H1 (cell line): ENCODE measurements around the gene SLC25A34. TPM values are rescaled to one million over a fixed set of nuclear protein-coding genes. Genes with fewer than 3 reads are reported as not detected.

Experiments used
- CTCF ChIA-PET: fragments of 300-600 bp; sonication (Branson Sonifier 250); formaldehyde crosslinking; loops from one replicate; lab custom pipeline; 2021; ENCODE audit not compliant: partially characterized antibody; lab: Charles Lee
- POLR2A ChIA-PET: fragments of 300-600 bp; sonication (Branson Sonifier 250); formaldehyde crosslinking; loops from one replicate; lab custom pipeline; 2021; ENCODE audit warnings: inconsistent platforms; ENCODE audit not compliant: partially characterized antibody; lab: Charles Lee
- DNase-seq, 2 experiments: peaks; one replicate each; pipeline versions ENCODE4 v3.0.0 to v3.0.0-alpha.2; 2010 to 2022; ENCODE audit warnings: low spot score in 2 of 2, low read depth in 1 of 2, mixed read lengths in 1 of 2
- FAIRE-seq: peaks from 2 replicates; lab custom pipeline; 2011; peaks lifted over from hg19 to GRCh38; lab: Jason Lieb, UNC
- H2AFZ ChIP-seq: 2 replicates; pipeline ENCODE4 v1.8.1; 2012; ENCODE audit warnings: low read length, inconsistent platforms
- H2AK5ac ChIP-seq: 2 replicates; pipeline ENCODE4 v1.6.1; 2013; ENCODE audit warnings: low read depth, low read length
- H2BK120ac ChIP-seq: replicated peaks from 2 replicates; pipeline ENCODE3; 2013; ENCODE audit warnings: low read depth, low read length, inconsistent platforms
- H2BK12ac ChIP-seq: 2 replicates; pipeline ENCODE4 v1.6.1; 2013; ENCODE audit warnings: low read depth, low read length
- H2BK15ac ChIP-seq: 2 replicates; pipeline ENCODE4 v1.6.1; 2013; ENCODE audit warnings: low read length
- H2BK20ac ChIP-seq: 2 replicates; pipeline ENCODE4 v1.6.1; 2013; ENCODE audit warnings: low read length
- H2BK5ac ChIP-seq: 2 replicates; pipeline ENCODE4 v1.6.1; 2013; ENCODE audit warnings: low read depth, low read length
- H3K14ac ChIP-seq: 2 replicates; pipeline ENCODE4 v1.6.1; 2013; ENCODE audit warnings: inconsistent platforms; ENCODE audit not compliant: insufficient read length
- H3K18ac ChIP-seq: 2 replicates; pipeline ENCODE4 v1.6.1; 2013; ENCODE audit warnings: low read length; ENCODE audit errors: extremely low read depth
- H3K23ac ChIP-seq: 2 replicates; pipeline ENCODE4 v1.6.1; 2013; ENCODE audit warnings: inconsistent platforms; ENCODE audit not compliant: insufficient read length
- H3K23me2 ChIP-seq: 2 replicates; pipeline ENCODE4 v1.6.1; 2013; ENCODE audit warnings: low read depth, low read length
- H3K27ac ChIP-seq: 2 replicates; pipeline ENCODE4 v1.6.1; 2011; ENCODE audit warnings: low read depth, low read length, inconsistent platforms
- H3K27me3 ChIP-seq, 4 experiments: replicated peaks in 1 of 4; 1 replicate in 1 of 4; 2 replicates in 3 of 4; pipeline versions ENCODE4 v1.6.1 to v1.8.1; 2011 to 2013; ENCODE audit warnings: low read length in 3 of 4, mild to moderate bottlenecking in 3 of 4, inconsistent platforms in 2 of 4, mixed read lengths in 2 of 4, moderate library complexity in 1 of 4; ENCODE audit not compliant: control insufficient read depth in 3 of 4, insufficient read depth in 3 of 4; ENCODE audit errors: extremely low read depth in 1 of 4
- H3K36me3 ChIP-seq, 4 experiments: 2 replicates each; pipeline versions ENCODE4 v1.6.1 to v1.8.1; 2011 to 2013; ENCODE audit warnings: mild to moderate bottlenecking in 4 of 4, low read length in 3 of 4, moderate library complexity in 2 of 4, control low read depth in 1 of 4, inconsistent platforms in 1 of 4; ENCODE audit not compliant: insufficient read depth in 4 of 4, control insufficient read depth in 2 of 4
- H3K4ac ChIP-seq: replicated peaks from 2 replicates; pipeline ENCODE3; 2013; ENCODE audit warnings: low read length, low read depth, mixed read lengths, inconsistent platforms; ENCODE audit not compliant: insufficient read length
- H3K4me1 ChIP-seq, 4 experiments: replicated peaks in 1 of 4; 1 replicate in 1 of 4; 2 replicates in 3 of 4; pipeline versions ENCODE4 v1.6.1 to v1.8.1; 2011 to 2013; ENCODE audit warnings: low read length in 3 of 4, inconsistent platforms in 2 of 4, mixed read lengths in 1 of 4; ENCODE audit not compliant: insufficient read depth in 4 of 4, control insufficient read depth in 3 of 4
- H3K4me2 ChIP-seq, 2 experiments: 2 replicates each; pipeline versions ENCODE4 v1.6.1 to v1.8.1; 2011 to 2013; ENCODE audit warnings: low read depth in 2 of 2, low read length in 2 of 2, control low read depth in 1 of 2, inconsistent platforms in 1 of 2, mild to moderate bottlenecking in 1 of 2; ENCODE audit not compliant: insufficient read depth in 1 of 2
- H3K4me3 ChIP-seq, 4 experiments: fragments of 200-600, 300-600 bp in 1 of 4; sonication (generic), shearing (Covaris generic), sonication (Bioruptor Twin) in 1 of 4; 2 replicates each; pipeline versions ENCODE4 v1.5.1 to v1.8.1; 2011 to 2016; ENCODE audit warnings: low read length in 4 of 4, low read depth in 3 of 4, control low read depth in 2 of 4, inconsistent platforms in 2 of 4, mild to moderate bottlenecking in 2 of 4, mixed read lengths in 1 of 4, moderate library complexity in 1 of 4; ENCODE audit not compliant: insufficient read depth in 2 of 4; ENCODE audit errors: extremely low read depth in 1 of 4
- H3K56ac ChIP-seq: replicated peaks from 2 replicates; pipeline ENCODE3; 2013; ENCODE audit warnings: low read depth, mild to moderate bottlenecking, mixed read lengths, low read length, inconsistent platforms; ENCODE audit not compliant: insufficient read length
- H3K79me1 ChIP-seq: 2 replicates; pipeline ENCODE4 v1.6.1; 2013; ENCODE audit warnings: low read depth, low read length, control low read depth
- H3K79me2 ChIP-seq, 2 experiments: 2 replicates each; pipeline versions ENCODE4 v1.6.1 to v1.8.1; 2012 to 2013; ENCODE audit warnings: low read length in 2 of 2, mild to moderate bottlenecking in 2 of 2, inconsistent platforms in 1 of 2; ENCODE audit not compliant: insufficient read depth in 2 of 2, control insufficient read depth in 1 of 2
- H3K9ac ChIP-seq, 4 experiments: replicated peaks in 1 of 4; 1 replicate in 1 of 4; 2 replicates in 3 of 4; pipeline versions ENCODE4 v1.6.1 to v1.8.1; 2011 to 2013; ENCODE audit warnings: low read depth in 3 of 4, low read length in 3 of 4, control low read depth in 2 of 4, mild to moderate bottlenecking in 2 of 4, moderate library complexity in 2 of 4, inconsistent platforms in 1 of 4; ENCODE audit errors: extremely low read depth in 1 of 4
- H3K9me3 ChIP-seq, 2 experiments: 2 replicates each; pipeline versions ENCODE4 v1.6.1 to v1.8.1; 2012 to 2013; ENCODE audit warnings: mild to moderate bottlenecking in 2 of 2, moderate library complexity in 2 of 2, control low read depth in 1 of 2, inconsistent platforms in 1 of 2, low read depth in 1 of 2, low read length in 1 of 2, mixed read lengths in 1 of 2; ENCODE audit not compliant: insufficient read depth in 2 of 2
- H4K20me1 ChIP-seq, 2 experiments: replicated peaks in 1 of 2; 2 replicates each; pipeline versions ENCODE3 to v1.8.1; 2011 to 2013; ENCODE audit warnings: inconsistent platforms in 2 of 2, low read length in 2 of 2, mild to moderate bottlenecking in 1 of 2; ENCODE audit not compliant: insufficient read depth in 2 of 2, control insufficient read depth in 1 of 2
- H4K5ac ChIP-seq: 2 replicates; pipeline ENCODE4 v1.6.1; 2013; ENCODE audit warnings: low read length, low read depth, mixed read lengths, inconsistent platforms; ENCODE audit not compliant: insufficient read length
- H4K8ac ChIP-seq: 2 replicates; pipeline ENCODE4 v1.8.0; 2013; ENCODE audit warnings: mild to moderate bottlenecking, moderate library complexity, low read length, inconsistent platforms; ENCODE audit not compliant: insufficient read depth; ENCODE audit errors: extremely low read depth
- H4K91ac ChIP-seq: replicated peaks from 2 replicates; pipeline ENCODE3; 2013; ENCODE audit warnings: low read length, mixed read lengths, inconsistent platforms; ENCODE audit not compliant: insufficient read length
- ASH2L ChIP-seq: fragments of 200-600, 300-600 bp; sonication (generic); IDR thresholded peaks from one replicate; pipeline ENCODE4 v1.7.1; 2017; ENCODE audit warnings: low read length
- CREB1 ChIP-seq: IDR thresholded peaks from 2 replicates; pipeline ENCODE4 v1.6.1; 2012; ENCODE audit warnings: inconsistent platforms
- EGR1 ChIP-seq: IDR thresholded peaks from 2 replicates; pipeline ENCODE4 v1.6.1; 2011; ENCODE audit warnings: low read depth, low read length, borderline replicate concordance
- KDM1A ChIP-seq: fragments of 200-600, 300-600 bp; sonication (generic); IDR thresholded peaks from 2 replicates; pipeline ENCODE4 v1.7.1; 2016; ENCODE audit warnings: mild to moderate bottlenecking, low read length, borderline replicate concordance
- MAFK ChIP-seq: IDR thresholded peaks from 2 replicates; pipeline ENCODE4 v1.6.1; 2012; ENCODE audit warnings: low read depth, mild to moderate bottlenecking, improper control_type of control experiment, low read length
- NANOG ChIP-seq: IDR thresholded peaks from 2 replicates; pipeline ENCODE4 v1.6.1; 2011; ENCODE audit warnings: low read length, low read depth, mild to moderate bottlenecking, inconsistent platforms; ENCODE audit not compliant: insufficient read depth, poor library complexity, severe bottlenecking
- SIN3A ChIP-seq, 2 experiments: IDR thresholded peaks in 1 of 2; conservative IDR thresholded peaks in 1 of 2; 2 replicates each; pipeline ENCODE4 v1.6.1; 2011 to 2012; ENCODE audit warnings: low read length in 2 of 2, improper control_type of control experiment in 1 of 2, low read depth in 1 of 2, mild to moderate bottlenecking in 1 of 2
- SIRT6 ChIP-seq: IDR thresholded peaks from one replicate; pipeline ENCODE4 v1.7.1; 2012; ENCODE audit warnings: low read length, inconsistent platforms
- SIX5 ChIP-seq: IDR thresholded peaks from 2 replicates; pipeline ENCODE4 v1.6.1; 2011; ENCODE audit warnings: mild to moderate bottlenecking, low read depth, low read length
- TAF7 ChIP-seq: optimal IDR thresholded peaks from 2 replicates; pipeline ENCODE3; 2011; ENCODE audit warnings: low read depth, mild to moderate bottlenecking, inconsistent platforms, low read length, moderate library complexity, borderline replicate concordance
- YY1 ChIP-seq: IDR thresholded peaks from 2 replicates; pipeline ENCODE4 v1.6.1; 2011; ENCODE audit warnings: low read depth, mild to moderate bottlenecking, low read length
- WGBS, 2 experiments: shearing (Covaris generic) in 1 of 2; methylation state at CpG; one replicate each; pipeline versions ENCODE4 v1.1.6 to v1.1.7; 2013 to 2015; ENCODE audit warnings: low lambda C conversion rate in 2 of 2, mixed read lengths in 2 of 2, inconsistent platforms in 1 of 2, low coverage in 1 of 2, missing lambda C conversion rate in 1 of 2; ENCODE audit not compliant: insufficient replicate concordance in 2 of 2, insufficient coverage in 1 of 2, insufficient read length in 1 of 2; ENCODE audit errors: extremely low coverage in 1 of 2, missing lambda C conversion rate in 1 of 2; 5-methylcytosine and 5-hydroxymethylcytosine counted together
- polyA plus RNA-seq, 7 experiments: library from polyadenylated mRNA; depleted of rRNA in 3 of 7; stranded (reverse) in 5 of 7; unstranded in 2 of 7; fragments of >200 nt in 5 of 7; fragments of 200-250 nt in 2 of 7; gene quantifications; 1 replicate in 5 of 7; 2 replicates in 1 of 7; 4 replicates in 1 of 7; pipeline versions ENCODE4 v1.2.1 to v1.2.3, GENCODE V29; 2011 to 2013; ENCODE audit warnings: missing spikeins in 2 of 7, mixed read lengths in 2 of 7
- total RNA-seq: library from RNA; stranded (reverse); fragmentation: NEBNext Ultra II Directional; extraction: Animal tissue kit (Norgen Biotek cat#: 25700); gene quantifications from 2 replicates; pipeline ENCODE4 v1.2.1, GENCODE V29; 2021
- TF ChIP-seq, protein P1 (sequence below): IDR thresholded peaks from 2 replicates; pipeline ENCODE4 v1.6.1; 2011; ENCODE audit warnings: low read depth, mild to moderate bottlenecking, low read length; ENCODE audit not compliant: insufficient read depth
- TF ChIP-seq, protein P2 (sequence below): IDR thresholded peaks from 2 replicates; pipeline ENCODE4 v1.6.1; 2012; ENCODE audit warnings: inconsistent platforms

SLC25A34 gene
- total and polyA plus RNA-seq, 2 of the 8 experiments (the other 6 are each of a cell fraction or from before 2014, with no cell fraction given): 0.48 to 0.62 TPM

DNA sequence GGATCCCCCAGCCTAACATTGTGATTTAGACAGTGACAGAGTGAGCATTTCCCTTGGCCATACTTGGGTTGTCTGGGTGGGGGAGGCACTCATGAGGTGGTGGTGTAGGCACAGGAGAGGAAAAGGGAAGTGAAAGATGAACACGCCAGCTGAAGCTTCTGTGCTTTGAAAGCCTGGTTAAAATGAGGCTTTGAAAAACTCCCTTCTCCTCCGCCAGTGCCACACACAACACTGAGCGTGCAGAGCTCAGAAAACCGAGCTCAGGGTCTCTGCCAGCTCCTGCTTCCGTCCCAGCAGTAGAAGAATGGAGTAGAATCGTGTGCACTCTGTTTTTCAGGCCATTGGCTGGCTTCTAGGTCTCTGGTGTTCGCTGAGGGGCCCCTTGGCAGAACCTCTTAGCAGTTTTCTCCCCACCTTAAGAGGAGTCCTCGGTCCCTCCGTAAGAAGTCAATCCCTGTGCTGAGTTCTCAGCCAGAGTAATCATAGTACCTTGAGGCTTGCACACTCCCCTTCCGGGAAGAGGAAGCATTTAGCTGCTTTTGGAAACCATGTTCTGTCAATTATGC lies 39.0 kb upstream of the SLC25A34 start:
- H4K5ac ChIP-seq: no peak overlapping the region
- peaks cover 1 to 5% of the 10 kb centered on the region in 2 experiments for H4K20me1 ChIP-seq
- H2AFZ ChIP-seq: no peak overlapping the region
- 95% methylated on average over 10 of the region's 10 CpGs; no CpG with 5 or more reads in 1 of the 2 experiments for WGBS, 2 experiments
- FAIRE-seq (no peak), DNase-seq (no peak)
- H2BK5ac ChIP-seq: no peak overlapping the region
- peaks cover 5% of the 10 kb centered on the region for H3K79me1 ChIP-seq
- H3K27ac ChIP-seq: no peak overlapping the region
- no peak overlapping the region for H2BK12ac ChIP-seq
- H3K14ac ChIP-seq: no peak overlapping the region
- H3K18ac ChIP-seq: no peak overlapping the region
- H2BK15ac ChIP-seq: no peak overlapping the region
- no peak overlapping the region for H2BK20ac ChIP-seq
- no peaks in the 10 kb centered on the region for H3K27me3 ChIP-seq
- H3K9ac ChIP-seq: no peak overlapping the region
- H4K91ac ChIP-seq: no peak overlapping the region
- H3K56ac ChIP-seq: no peak overlapping the region
- no peaks in the 10 kb centered on the region for H3K36me3 ChIP-seq
- H3K9me3 ChIP-seq: no peaks in the 10 kb centered on the region
- H3K23ac ChIP-seq: no peak overlapping the region
- H3K4me3 ChIP-seq: no peak overlapping the region
- H3K23me2 ChIP-seq: no peaks in the 10 kb centered on the region
- H3K79me2 ChIP-seq: peaks cover 0 to 10% of the 10 kb centered on the region in 2 experiments; a peak in 1 of 4 replicates
- H3K4me2 ChIP-seq: no peak overlapping the region
- ChIA-PET POLR2A (interaction anchor here (0.6 to 1.4 kb wide), 3 partner anchors 12 to 28 kb away, joined by 3 to 5 read pairs (median 5); no protein-coding TSS in a partner anchor), CTCF (interaction anchor here (1.3 to 2.7 kb wide), 4 partner anchors 10 to 41 kb away, joined by 3 to 15 read pairs (median 5); no protein-coding TSS in a partner anchor)
- H4K8ac ChIP-seq: no peak overlapping the region
- no peak overlapping the region for H3K4ac ChIP-seq
- H2AK5ac ChIP-seq: no peak overlapping the region
- no peak overlapping the region for H2BK120ac ChIP-seq
- no peaks in the 10 kb centered on the region for H3K4me1 ChIP-seq
- no peak for TF ChIP-seq CREB1
- TF ChIP-seq MAFK: no peak
- TF ChIP-seq, protein P1, sequence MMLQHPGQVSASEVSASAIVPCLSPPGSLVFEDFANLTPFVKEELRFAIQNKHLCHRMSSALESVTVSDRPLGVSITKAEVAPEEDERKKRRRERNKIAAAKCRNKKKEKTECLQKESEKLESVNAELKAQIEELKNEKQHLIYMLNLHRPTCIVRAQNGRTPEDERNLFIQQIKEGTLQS: no peak
- no peak for TF ChIP-seq EGR1
- TF ChIP-seq ASH2L: no peak
- no peak for TF ChIP-seq SIN3A (conservative IDR thresholded peaks at IDR 0.05 in 1 of 2, IDR thresholded peaks at IDR 0.05 in 1 of 2; ENCODE audit: low read depth in 1 of 2, low read length in 2 of 2)
- TF ChIP-seq, protein P2, sequence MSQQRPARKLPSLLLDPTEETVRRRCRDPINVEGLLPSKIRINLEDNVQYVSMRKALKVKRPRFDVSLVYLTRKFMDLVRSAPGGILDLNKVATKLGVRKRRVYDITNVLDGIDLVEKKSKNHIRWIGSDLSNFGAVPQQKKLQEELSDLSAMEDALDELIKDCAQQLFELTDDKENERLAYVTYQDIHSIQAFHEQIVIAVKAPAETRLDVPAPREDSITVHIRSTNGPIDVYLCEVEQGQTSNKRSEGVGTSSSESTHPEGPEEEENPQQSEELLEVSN: no peak
- no peak for TF ChIP-seq NANOG
- TF ChIP-seq KDM1A: no peak
- no peak for TF ChIP-seq TAF7
- TF ChIP-seq SIRT6: no peak
- TF ChIP-seq SIX5: no peak
- TF ChIP-seq YY1: no peak
